Measurements from ENCODE around the gene C6orf15.

- TF ChIP-seq POLR2AphosphoS5 (IDR thresholded peaks at IDR 0.05; ENCODE audit: low read depth, low read length): no peak
- no peak for TF ChIP-seq POLR2A (IDR thresholded peaks at IDR 0.05; ENCODE audit: low read depth, low read length)
Measured at GRCh38 chr6:31156641-31157040, 44.3 kb upstream of the C6orf15 start.

Data from GM12892 (cell line).